GM12874 (cell line): Measurements from ENCODE around the gene GALNTL6.

ENCODE experiments used
- CTCF ChIP-seq: IDR thresholded peaks from 2 replicates; pipeline ENCODE4 v1.5.1; 2011; ENCODE audit warnings: low read depth, mild to moderate bottlenecking, control low read depth, low read length, moderate library complexity; ENCODE audit not compliant: insufficient read depth

Gene GALNTL6

DNA sequence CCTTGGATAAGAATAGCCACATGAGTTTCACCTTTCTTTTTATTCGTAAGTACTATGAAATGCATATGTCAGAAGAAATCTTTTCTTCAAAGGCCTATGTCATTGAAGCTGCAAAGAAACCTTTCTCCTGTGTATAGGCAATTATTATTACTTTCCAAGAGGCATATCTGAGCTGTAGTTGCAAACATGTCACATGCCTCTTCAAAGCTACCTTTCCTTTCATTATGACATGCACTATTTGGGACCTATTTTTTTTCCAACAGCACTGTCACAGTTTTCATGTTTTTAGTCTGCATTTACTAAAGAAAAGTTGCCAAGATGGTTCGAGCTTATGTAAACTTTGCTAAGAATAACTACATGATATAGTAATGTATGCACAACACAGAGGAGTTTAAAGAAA is 806.6 kb downstream of the GALNTL6 start:
- no peak for TF ChIP-seq CTCF

- TF ChIP-seq CTCF, result no peak
Observed at GRCh38 chr4:172628263-172628662, 815.1 kb downstream of the GALNTL6 start.

DNA sequence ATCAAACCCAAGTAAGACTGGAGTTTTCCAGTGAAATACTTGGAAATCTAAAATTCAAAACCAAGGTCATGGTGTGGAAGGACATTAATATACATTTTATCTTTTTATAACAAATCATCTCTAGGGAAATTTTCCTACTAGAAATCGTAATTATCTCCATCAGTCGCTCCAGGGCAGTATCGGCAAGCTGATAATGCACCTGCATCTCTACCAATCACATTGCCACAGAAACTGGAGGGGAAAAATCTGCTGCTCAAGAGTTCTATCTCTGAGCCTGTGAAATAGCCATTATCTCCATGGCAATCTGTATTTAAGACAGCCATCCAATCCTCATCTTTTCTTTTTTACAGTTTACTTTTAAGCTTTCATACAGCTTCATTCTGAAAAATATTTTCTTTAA is 817.1 kb downstream of the GALNTL6 start:
- no peak for TF ChIP-seq CTCF

- TF ChIP-seq CTCF, result no peak
Observed at GRCh38 chr4:172631832-172632231, 818.6 kb downstream of the GALNTL6 start.

- no peak for TF ChIP-seq CTCF
Observed at GRCh38 chr4:172648471-172648870, 835.3 kb downstream of the GALNTL6 start.

DNA sequence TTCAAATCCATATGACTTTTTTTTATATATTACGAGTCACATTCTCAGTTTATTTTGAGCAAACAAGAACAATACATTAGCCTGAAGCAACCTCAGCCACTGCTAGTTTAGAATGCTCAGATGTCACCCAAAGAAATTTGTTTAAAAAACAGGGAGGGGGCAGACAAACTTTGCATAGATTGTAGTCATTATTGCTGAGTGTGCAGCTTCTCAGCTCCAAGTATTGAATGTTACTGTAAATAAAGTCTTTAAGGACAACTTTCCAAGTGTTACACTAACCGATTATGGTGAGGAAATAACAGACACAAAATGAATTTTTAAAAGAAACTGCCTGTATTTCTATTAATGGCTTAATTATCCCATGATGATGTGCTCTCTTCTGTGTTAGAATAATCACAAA is 835.9 kb downstream of the GALNTL6 start:
- no peak for TF ChIP-seq CTCF

DNA sequence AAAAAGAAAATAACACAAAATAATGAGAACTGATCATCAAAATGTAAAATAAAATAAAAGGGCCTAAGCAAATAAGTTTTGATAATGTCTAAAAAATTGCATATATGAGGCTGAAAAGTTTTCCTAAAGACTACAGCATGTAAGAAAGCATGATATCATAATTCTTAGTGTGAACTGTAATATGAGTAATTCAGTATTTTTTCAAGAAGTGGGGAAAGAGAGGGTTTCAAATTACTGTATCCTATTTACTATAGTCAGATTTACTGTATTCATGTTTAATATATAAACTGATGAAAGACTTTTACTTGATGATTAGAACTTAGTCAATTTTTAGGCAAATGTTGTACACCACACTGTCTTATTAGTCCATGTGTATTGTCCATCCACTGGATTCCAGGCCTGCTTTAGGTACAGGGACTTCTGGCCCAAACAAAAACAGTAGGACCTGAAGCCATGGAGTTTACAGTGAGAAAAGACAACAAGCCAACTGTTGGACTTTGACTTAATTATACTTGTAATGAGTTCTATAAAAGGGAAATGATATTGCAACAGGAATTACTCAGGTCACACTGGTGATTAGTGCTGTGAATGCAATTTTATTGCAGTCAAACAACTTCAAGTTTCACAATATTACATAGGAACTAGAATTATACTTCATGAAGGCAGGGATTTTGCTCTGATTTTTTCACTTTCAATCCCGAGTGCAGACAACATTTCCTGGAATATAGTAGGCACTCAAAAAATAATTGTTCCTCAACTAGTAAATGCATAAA is 837.7 kb downstream of the GALNTL6 start:
- no peak for TF ChIP-seq CTCF
